Right lobe of liver (tissue), 6 donors: Measurements from ENCODE around the gene NEIL3. TPM values are rescaled to one million over a fixed set of nuclear protein-coding genes. Genes with fewer than 3 reads are reported as not detected.

Source experiments
- ATAC-seq, 4 donors: fragments of 200-7000 bp; cut with Tn5 transposase; one replicate each; pipeline ENCODE4 v1.9.1; 2020; ENCODE audit warnings: mild to moderate bottlenecking in 4 of 4, moderate library complexity in 4 of 4
- DNase-seq, 3 donors: peaks; one replicate each; pipeline ENCODE4 v3.0.0-alpha.2; 2020
- H3K27ac ChIP-seq, 3 donors: fragments of 200-600 bp; one replicate each; pipeline ENCODE4 v1.8.0; 2022
- H3K27me3 ChIP-seq, 2 donors: fragments of 200-600 bp; one replicate each; pipeline ENCODE4 v1.8.0; 2022
- H3K36me3 ChIP-seq, 4 donors: fragments of 200-600 bp; sonication (generic) in 1 of 4; one replicate each; pipeline versions ENCODE4 v1.5.1 to v1.8.0; 2017 to 2022; ENCODE audit warnings: control low read depth in 1 of 4
- H3K4me1 ChIP-seq, 4 donors: fragments of 200-600 bp; sonication (generic) in 1 of 4; one replicate each; pipeline versions ENCODE4 v1.5.1 to v1.8.0; 2017 to 2022; ENCODE audit warnings: control low read depth in 1 of 4
- H3K4me3 ChIP-seq, 3 donors: fragments of 200-600 bp; one replicate each; pipeline ENCODE4 v1.8.0; 2022
- H3K9me3 ChIP-seq, 4 donors: fragments of 200-600 bp; sonication (generic) in 1 of 4; one replicate each; pipeline versions ENCODE4 v1.5.1 to v1.8.0; 2017 to 2022; ENCODE audit warnings: control low read depth in 1 of 4
- POLR2A ChIP-seq: fragments of 450-650 bp; IDR thresholded peaks from one replicate; pipeline ENCODE4 v1.6.1; 2017; ENCODE audit warnings: antibody characterized with exemption, mild to moderate bottlenecking
- WGBS: methylation state at CpG from one replicate; pipeline ENCODE4 v1.1.6; 2018; ENCODE audit warnings: low coverage, low lambda C conversion rate; ENCODE audit not compliant: insufficient coverage; ENCODE audit errors: missing lambda C conversion rate; 5-methylcytosine and 5-hydroxymethylcytosine counted together
- intact Hi-C, 2 donors: fragments of 100-400 bp; cut with DNase I; formaldehyde crosslinking; loops; one replicate each; pipeline versions ENCODE4 v1.11.2 to v1.14.1; 2022
- total RNA-seq, 6 experiments: library from RNA; depleted of rRNA in 2 of 6; stranded (reverse); fragments of >200 nt in 2 of 6; fragmentation: NEBNext Ultra II Directional in 3 of 6; extraction: Animal tissue kit (Norgen Biotek cat#: 25700) in 3 of 6; gene quantifications; one replicate each; pipeline versions ENCODE4 v1.1.0 to v1.2.4, GENCODE V29; 2016 to 2023
- TF ChIP-seq, protein P1 (sequence below), 4 donors: fragments of 200-600 bp in 3 of 4; fragments of 450-650 bp in 1 of 4; IDR thresholded peaks; one replicate each; pipeline versions ENCODE4 v1.5.1 to v1.8.0; 2016 to 2022; ENCODE audit warnings: antibody characterized with exemption in 4 of 4, mild to moderate bottlenecking in 2 of 4
- donor health status: DM: no; HTN: yes; CAD: no.
- donor health status: DM: no; HTN: no; CAD: no.
- donor health status: DM: no; HTN: no; CAD: no.
- donor health status: DM: no; HTN: yes; CAD: no.
- donor health status: DM: no; HTN: yes; CAD: no.

The NEIL3 gene
- total RNA-seq, 6 experiments from 2014 or later, result 0.13 to 2.3 (median 0.63) TPM; not detected in 2

DNA sequence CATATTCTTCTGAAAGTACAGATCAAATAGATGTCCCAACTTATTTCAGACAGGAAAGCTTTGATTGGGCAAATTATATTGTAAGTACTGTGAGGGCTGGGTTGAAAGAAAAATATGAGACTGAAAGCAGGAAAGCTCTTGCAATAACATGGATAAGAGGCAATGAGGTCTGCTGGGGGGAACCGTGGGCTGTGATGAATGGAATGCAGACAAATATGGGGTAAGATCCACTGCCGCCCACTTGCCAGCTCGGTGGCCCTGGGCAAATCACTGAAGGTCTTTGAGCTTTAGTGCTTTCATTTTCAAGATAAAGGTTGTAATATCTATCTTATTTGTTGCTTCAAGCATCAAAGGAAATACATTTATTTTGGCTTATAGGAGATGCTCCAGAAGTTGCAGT lies 81.6 kb downstream of the NEIL3 start:
- peak in 2 of 4 donors; percentile 14 to 33 for ATAC-seq
- WGBS, result 27% methylated on average over 3 of the region's 3 CpGs
- no peaks in the 10 kb centered on the region for H3K27me3 ChIP-seq
- H3K4me3 ChIP-seq, result no peak overlapping the region
- H3K9me3 ChIP-seq, result no peaks in the 10 kb centered on the region
- intact Hi-C loops, result no loop called here
- no peaks in the 10 kb centered on the region for H3K36me3 ChIP-seq
- DNase-seq, result no peak
- TF ChIP-seq POLR2A, result no peak
- TF ChIP-seq, protein P1, sequence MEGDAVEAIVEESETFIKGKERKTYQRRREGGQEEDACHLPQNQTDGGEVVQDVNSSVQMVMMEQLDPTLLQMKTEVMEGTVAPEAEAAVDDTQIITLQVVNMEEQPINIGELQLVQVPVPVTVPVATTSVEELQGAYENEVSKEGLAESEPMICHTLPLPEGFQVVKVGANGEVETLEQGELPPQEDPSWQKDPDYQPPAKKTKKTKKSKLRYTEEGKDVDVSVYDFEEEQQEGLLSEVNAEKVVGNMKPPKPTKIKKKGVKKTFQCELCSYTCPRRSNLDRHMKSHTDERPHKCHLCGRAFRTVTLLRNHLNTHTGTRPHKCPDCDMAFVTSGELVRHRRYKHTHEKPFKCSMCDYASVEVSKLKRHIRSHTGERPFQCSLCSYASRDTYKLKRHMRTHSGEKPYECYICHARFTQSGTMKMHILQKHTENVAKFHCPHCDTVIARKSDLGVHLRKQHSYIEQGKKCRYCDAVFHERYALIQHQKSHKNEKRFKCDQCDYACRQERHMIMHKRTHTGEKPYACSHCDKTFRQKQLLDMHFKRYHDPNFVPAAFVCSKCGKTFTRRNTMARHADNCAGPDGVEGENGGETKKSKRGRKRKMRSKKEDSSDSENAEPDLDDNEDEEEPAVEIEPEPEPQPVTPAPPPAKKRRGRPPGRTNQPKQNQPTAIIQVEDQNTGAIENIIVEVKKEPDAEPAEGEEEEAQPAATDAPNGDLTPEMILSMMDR (IDR thresholded peaks at IDR 0.05), result no peak
- H3K27ac ChIP-seq, result peak overlapping the region in 1 of 3 donors; percentile 65
- peaks cover 0 to 9% (median 0%) of the 10 kb centered on the region in 4 donors for H3K4me1 ChIP-seq

DNA sequence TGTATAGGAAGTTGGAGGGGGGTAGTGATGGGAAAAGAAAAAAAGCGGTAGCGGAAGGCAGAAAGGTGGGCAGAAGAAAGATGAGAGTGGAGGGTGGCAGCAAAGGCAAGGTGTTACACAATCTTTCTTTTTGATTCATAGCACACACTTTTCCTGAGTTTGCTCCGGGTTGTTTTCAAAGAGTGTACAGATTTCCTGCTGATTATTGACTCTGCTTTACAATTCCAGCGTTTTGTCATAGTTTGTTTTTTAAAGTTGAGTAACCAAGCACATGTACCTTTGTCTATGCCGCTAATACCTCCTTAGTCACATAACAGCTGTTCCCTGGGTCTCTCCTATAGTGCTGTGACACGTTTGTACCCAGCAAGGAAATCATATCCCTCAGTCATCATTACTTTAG lies 82.3 kb downstream of the NEIL3 start:
- Histone ChIP-seq H3K4me3 (no peak overlapping the region), H3K4me1 (peaks cover 0 to 9% (median 0%) of the 10 kb centered on the region in 4 donors), H3K27me3 (no peaks in the 10 kb centered on the region), H3K36me3 (no peaks in the 10 kb centered on the region), H3K27ac (peak overlapping the region in 1 of 3 donors; percentile 65), H3K9me3 (no peaks in the 10 kb centered on the region)
- WGBS, result 20% methylated on average over 6 of the region's 6 CpGs
- ATAC-seq (peak; percentile 81 to 96 (median 94)), DNase-seq (no peak)
- intact Hi-C loops, result no loop called here
- no peak for TF ChIP-seq POLR2A
- TF ChIP-seq, protein P1 (IDR thresholded peaks at IDR 0.05), result no peak

DNA sequence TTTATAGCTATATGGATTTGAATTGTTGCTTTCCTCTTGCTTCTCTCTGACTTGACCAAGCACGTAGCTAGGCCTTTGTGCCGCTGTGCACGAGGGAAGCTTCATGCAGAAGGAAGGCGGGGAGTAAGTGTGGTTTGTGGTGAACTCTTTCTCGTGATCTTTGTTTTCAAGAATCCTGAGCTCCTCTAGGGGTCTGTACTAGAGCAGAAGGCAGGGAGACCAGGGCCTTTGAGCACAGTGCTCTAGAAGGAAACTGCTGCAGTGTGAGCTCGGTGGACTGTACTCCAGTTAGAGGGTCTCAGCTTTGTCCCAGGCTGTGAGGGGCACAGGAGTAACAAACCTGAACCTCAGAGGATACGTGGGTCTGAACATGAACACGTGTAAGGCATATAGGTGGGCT lies 83.6 kb downstream of the NEIL3 start:
- H3K4me1 ChIP-seq, result peaks cover 0 to 9% (median 0%) of the 10 kb centered on the region in 4 donors
- no peaks in the 10 kb centered on the region for H3K36me3 ChIP-seq
- no peak overlapping the region for H3K27ac ChIP-seq
- DNase-seq (no peak), ATAC-seq (no peak)
- intact Hi-C loops, result no loop called here
- H3K9me3 ChIP-seq, result no peaks in the 10 kb centered on the region
- H3K4me3 ChIP-seq, result no peak overlapping the region
- no peaks in the 10 kb centered on the region for H3K27me3 ChIP-seq
- TF ChIP-seq POLR2A, result no peak
- TF ChIP-seq, protein P1 (IDR thresholded peaks at IDR 0.05), result no peak
- WGBS, result 62% methylated on average over 5 of the region's 8 CpGs

DNA sequence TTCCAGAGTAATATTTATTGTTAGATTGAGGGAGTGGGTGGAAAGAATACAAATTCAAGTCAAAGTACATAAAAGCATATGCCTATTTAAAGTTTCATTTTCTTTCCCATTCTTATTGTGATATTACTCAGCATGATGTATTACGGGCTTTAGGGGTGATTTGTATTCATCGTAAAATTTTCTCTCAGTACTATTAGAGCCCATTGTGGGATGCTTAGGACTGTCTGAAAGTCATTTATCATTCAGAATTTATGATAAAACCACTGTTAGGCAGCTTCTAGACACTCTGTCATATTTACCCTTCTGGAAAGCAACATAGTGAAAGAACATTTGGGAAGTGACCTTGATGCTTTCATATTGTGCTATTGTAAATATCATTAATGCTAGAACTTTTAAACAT lies 86.7 kb downstream of the NEIL3 start:
- intact Hi-C loops, result no loop called here
- H3K4me1 ChIP-seq, result peaks cover 0 to 5% (median 0%) of the 10 kb centered on the region in 4 donors
- H3K36me3 ChIP-seq, result no peaks in the 10 kb centered on the region
- no peak for ATAC-seq
- no peaks in the 10 kb centered on the region for H3K9me3 ChIP-seq
- no peaks in the 10 kb centered on the region for H3K27me3 ChIP-seq
- no peak overlapping the region for H3K27ac ChIP-seq
- WGBS, result 86% methylated on average over 2 of the region's 2 CpGs
- no peak overlapping the region for H3K4me3 ChIP-seq
- TF ChIP-seq, protein P1 (IDR thresholded peaks at IDR 0.05), result no peak
- TF ChIP-seq POLR2A, result no peak
- DNase-seq, result no peak

DNA sequence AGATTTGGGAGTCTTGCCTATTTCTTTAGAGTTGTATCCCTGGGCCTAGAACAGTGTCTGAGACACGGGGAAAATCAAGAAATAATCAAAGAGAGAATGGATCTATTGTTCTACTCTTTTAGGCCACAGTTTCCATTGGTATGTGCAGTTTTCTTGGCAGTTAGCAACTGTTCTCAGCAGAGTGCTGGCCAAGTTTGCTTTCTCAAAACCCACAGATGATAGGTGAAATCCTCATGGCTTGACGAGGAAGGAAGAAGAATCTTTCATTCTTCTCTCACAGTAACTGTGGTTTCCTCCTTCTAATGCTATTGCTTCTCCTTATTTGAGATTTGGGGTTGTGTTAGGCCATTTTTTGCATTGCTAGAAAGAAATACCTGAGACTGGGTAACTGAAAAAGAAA lies 90.4 kb downstream of the NEIL3 start:
- no peak overlapping the region for H3K27ac ChIP-seq
- intact Hi-C loops, result no loop called here
- WGBS, result 70% methylated on average over 2 of the region's 2 CpGs
- no peak for TF ChIP-seq POLR2A
- TF ChIP-seq, protein P1 (IDR thresholded peaks at IDR 0.05), result no peak
- H3K4me3 ChIP-seq, result no peak overlapping the region
- no peaks in the 10 kb centered on the region for H3K27me3 ChIP-seq
- no peaks in the 10 kb centered on the region for H3K9me3 ChIP-seq
- no peaks in the 10 kb centered on the region for H3K4me1 ChIP-seq
- no peaks in the 10 kb centered on the region for H3K36me3 ChIP-seq
- ATAC-seq (no peak), DNase-seq (no peak)
